Inflammatory macrophage (primary cell): Measurements from ENCODE around the gene RETNLB.

Experiments used
- DNase-seq, 2 donors: peaks; one replicate each; pipeline ENCODE4 v3.0.0-alpha.2; 2020 to 2022
- total RNA-seq, 18 experiments: gene quantifications; one replicate each; lab custom pipeline; 2026; ENCODE audit warnings: mixed read lengths in 6 of 18, inconsistent platforms in 2 of 18; lab: John Stamatoyannopoulos, UW

Gene RETNLB, protein sequence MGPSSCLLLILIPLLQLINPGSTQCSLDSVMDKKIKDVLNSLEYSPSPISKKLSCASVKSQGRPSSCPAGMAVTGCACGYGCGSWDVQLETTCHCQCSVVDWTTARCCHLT
- total RNA-seq: 0 to 0.05 (median 0) reads per million in 18 experiments

DNA sequence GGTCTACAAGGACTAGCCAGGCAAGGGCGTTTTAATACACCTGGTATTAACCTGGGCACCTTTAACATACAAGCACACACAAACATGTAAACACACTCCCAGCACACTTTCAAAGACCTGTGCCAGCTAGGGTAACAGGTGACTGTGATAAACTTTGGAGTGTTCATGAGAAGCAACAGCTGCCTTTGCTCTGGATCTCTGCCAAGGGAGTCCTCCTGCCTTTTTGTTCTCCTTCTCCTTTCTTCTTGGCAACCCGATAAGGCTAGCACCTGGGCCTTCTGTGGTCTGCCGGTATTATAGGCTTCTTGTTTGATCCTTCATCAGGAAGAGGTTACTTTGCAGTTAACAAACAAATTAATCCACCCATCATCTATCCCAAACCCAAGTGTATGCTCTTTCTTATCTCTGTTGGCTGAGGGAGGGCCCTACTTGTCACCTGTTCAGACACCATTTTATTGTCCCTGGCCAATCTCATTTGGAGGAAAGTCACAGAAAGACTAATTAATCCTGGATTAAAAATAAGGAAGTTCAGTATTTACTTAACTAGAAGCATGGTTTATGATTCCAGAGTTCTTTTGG, at the start of gene RETNLB:
TSS of gene RETNLB (minus strand) at position 7 of the 579 bp plus-strand sequence. CDS start 225 bp downstream, outside the sequence.
- DNase-seq: no peak

DNA sequence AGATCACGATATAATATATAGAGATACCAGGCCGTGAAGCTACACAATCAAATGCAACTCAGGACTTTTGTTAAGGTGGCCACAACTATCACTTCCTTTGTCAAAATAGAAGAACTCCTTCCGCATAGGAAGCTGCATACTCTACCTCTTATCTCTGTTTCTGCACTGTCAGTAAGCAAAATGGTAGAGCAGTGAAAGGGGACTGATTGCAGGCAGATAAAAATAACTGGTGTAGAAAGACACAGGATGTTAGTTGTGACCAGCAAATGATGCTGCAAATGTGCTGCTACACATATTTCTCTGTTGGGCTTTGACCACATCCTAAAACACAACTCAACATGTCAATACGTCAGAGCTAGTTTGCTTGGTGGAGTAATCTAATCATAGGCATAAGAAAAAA, 49.1 kb upstream of the RETNLB start:
- DNase-seq: no peak

DNA sequence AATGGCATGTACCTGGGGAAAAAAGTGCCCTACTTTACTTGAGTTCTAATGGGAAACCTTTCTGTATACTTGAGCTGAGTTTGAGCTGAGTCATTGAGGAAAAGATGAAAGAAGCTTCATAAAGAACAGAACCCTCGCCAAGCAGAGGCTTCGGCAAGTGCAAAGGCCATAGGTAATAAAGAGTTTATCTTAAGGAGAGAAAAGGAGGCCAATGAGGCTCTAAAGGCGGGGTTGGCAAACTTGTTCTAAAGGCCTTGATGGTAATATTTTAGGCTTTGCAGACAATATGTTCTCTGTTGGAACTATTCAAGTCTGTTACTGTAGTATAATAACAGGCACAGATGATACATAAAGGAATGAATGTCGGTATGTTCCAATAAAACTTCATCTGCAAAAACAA, 47.8 kb upstream of the RETNLB start:
- no peak for DNase-seq

DNA sequence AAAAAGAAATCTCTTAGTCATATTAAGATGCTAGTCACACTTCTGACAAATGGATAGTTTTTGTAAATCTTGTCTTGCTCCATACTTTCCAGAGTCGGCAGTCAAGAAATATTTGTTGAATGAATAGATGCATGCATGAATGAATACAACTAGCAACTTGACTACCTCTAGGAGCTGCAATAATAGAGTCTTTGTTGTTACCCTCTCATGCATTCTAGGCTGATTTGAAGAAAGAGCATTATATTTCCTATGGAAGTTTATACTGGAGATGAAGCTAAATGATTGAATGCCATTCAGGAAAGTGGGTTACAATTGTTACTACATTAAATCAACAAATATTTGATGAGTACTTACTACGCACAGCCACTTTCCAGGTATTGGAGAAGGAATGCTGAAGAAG, 47.2 kb upstream of the RETNLB start:
- no peak for DNase-seq

DNA sequence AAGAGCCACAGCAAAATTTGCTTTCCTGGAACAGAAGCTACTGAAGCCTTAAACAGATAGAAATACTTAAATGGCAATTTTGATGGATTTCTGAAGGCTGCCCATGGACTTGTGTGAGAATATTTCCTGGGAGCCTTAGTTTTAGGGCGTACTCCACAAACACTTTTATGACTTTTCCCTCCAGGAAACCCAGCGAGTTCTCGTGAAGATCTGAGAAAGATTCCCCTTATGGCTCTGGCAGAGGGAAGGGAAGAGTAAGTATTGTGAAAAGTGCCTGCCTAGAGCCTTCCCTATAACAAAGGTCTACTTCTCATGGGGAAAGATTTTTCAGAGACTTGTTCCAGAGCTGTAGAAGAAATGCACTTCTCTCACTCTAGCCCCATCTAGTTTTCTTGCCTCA, 34.3 kb upstream of the RETNLB start:
- DNase-seq: no peak

DNA sequence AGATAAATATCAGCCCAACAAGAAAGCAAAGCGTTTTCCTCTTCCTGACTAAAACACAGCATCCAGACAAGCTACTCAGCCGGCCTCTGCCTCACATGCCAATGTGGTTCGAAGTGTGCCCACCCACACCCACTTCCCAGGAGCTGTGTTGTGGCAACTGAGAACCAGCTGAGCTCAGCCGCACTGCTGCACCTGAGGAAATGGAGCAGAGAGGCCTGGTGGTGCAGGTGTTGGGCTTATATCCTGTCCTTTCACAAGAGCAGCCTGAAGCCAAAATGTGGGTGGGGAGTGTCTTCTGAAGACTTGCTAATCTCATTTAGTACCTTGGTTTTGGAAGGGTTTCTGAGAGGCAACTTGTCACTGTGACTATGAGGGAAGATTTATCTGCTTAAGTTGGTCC, 23.0 kb upstream of the RETNLB start:
- DNase-seq: no peak

DNA sequence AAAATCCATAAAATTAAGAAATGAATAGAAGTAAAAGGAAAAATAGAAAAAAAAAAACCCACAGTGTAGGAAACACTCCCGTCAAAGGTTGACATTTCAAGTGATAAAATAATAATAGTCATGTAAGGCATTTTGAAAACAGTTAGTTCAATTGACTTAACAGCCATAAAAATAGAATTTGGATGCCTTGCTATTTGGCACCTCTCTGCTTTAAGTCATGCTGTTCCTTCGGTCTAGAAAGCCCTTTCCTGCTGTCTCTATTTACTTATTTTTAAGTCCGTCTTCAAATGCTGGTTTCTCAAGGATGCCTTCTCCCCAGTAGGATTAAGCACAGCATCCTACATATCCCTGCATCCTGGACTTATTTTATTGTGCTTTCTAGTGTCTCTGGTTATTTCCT, 22.3 kb upstream of the RETNLB start:
- no peak for DNase-seq

DNA sequence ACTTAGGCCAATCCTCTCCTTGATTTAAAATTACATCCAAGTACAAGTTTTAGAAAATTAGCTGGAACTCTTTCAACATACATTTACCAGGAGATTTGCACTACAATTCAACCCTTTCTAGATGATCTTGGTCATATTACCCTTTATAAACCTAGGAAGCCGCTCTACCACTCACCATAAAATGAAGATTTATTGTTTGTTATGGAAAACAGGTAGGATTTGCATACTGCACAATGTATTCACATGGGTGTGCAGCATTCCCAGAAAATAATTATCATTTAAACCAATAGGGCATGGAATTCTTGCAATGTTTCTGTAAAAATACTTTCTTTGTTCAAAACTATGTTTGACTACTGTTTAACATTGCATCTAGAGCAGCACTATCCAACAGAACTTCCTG, 18.4 kb upstream of the RETNLB start:
- no peak for DNase-seq

DNA sequence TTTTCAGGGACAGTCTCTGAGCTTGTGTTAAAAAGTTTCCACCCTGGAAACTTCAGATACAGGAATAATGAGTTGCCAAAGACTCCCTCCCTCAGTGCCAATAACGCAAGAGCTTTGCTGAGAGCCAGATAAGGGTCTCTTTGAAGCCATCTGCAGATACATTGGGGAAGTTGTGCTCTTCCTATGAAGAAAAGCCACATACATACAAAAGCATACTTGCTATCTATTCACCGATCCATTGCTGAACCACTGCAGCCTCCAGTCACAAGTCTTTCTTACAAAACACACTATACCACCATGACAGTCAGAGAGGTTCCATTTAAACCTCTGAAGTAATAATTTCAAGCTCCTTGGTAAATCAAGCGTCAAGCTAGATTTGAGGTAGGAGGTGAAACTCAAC, 10.0 kb upstream of the RETNLB start:
- DNase-seq: no peak

DNA sequence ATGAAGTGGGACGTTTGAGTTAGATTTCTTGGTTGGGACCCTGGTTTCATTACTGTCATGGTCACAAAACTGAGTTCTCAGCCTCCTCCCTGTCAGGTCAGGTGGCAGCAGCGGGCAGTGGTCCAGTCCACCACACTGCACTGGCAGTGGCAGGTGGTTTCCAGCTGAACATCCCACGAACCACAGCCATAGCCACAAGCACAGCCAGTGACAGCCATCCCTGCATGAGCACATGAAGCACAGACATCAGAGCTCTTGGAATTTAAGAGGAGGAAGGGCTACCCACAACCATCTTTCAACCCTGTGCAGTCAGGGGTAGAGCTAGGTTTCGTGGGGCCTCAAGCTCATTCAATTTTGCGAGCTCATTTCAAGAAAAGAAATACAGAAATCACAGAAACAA, 1.5 kb downstream of the RETNLB start:
- no peak for DNase-seq

DNA sequence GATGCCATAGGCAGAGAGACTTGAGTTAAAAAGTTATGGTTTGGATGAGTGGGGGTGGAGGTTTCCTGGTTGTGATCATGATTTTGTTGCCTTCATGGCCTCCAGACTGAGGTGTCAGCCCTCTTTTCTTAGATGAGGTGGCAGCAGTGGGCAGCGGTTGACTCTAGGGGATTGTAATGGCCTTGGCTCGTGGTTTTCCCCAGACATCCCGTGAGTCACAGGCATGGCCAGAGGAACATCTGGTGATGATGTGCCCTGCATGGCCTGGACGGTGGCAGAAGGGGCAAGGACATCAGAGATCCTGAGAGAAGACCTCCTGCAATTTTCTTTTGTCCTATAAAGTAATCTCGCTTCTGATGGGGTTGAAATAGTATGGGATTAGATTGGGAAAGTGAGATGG, 12.4 kb downstream of the RETNLB start:
- no peak for DNase-seq

DNA sequence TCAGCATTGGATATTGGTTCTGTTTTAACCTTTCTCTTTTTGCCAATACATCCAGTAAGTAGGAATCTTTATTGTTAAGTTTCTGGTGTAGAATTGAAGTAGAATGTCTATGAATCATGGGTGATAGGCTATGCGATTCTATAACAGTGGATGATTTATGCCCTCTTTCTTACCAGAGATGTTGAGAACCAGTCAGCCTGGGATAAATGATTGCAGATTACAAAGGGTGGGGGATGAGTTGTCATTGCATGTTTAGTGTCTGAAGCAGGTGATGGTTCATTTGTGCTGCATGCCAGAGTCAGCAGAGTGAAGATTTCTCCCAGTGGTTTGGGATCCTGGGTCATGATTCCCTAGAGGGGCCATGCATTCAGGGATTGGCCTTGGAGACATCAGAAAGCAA, 14.3 kb downstream of the RETNLB start:
- no peak for DNase-seq

DNA sequence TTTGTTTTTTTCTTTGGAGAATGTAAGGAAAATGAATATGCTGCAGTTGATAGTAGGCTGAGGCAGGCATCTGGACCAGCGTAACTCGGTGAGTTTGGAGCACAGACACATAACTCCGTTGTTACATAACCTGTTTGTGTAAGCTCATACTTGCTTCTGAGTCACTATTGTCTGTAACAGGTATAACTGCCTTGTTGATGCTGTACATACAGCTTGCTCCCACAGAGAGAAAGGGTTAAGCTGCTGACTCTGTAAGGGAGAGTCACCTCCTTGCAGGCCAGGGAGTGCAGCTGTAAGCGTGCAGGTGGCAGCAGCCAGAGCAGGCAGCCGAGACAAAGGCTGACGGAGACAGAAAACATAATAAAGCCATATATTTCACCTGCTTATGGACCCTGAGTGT, 20.4 kb downstream of the RETNLB start:
- no peak for DNase-seq

DNA sequence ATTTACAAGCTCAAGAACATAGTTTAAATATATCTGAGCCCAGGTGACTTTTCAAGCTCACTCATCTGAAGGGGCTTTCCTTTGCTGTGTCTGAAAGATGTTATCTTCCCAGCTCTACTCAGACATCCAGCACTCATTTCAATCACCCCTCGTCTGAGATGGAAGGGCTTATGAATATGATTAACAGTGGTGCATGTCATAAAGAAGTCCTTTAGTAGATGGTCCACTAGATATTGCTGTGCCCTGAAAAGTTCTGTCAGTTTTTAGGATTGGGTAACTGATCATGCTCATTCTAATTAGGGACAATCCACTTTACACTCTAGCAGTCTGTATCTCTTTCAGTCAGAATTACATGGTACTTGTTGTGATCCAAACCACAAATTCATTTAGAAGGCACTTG, 28.3 kb downstream of the RETNLB start:
- no peak for DNase-seq

DNA sequence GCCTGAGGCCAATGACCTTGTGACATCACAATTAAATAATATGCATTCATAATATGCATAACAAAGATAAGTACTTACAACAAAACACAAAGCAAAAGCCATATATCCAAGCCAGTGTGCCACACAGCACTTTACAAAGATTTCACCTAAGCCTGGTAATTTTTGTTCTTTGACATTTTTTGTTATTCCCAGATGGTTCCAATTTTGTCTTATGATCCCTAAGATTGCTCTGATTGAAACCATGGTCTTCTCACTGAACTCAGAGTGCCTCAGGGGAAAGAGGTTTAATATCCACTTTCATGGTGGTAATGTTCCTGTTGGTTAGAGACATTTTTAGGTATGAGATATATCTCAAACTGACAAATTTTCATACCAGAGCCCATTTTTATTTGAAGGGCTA, 29.1 kb downstream of the RETNLB start:
- DNase-seq: no peak

DNA sequence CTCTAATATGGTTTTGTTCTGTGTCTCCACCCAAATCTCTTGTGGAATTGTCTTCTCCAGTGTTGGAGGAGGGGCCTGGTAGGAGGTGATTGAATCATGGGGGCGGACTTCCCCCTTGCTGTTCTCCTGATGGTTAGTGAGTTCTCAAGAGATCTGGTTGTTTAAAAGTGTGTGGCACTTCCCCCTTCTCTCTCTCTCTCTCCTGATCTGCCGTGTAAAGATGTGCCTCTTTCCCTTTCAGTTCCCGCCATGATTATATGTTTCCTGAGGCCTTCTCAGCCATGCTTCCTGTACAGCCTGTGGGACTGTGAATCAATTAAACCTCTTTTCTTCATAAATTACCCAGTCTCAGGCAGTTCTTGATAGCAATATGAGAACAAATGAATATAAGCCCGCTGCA, 33.1 kb downstream of the RETNLB start:
- DNase-seq: no peak

DNA sequence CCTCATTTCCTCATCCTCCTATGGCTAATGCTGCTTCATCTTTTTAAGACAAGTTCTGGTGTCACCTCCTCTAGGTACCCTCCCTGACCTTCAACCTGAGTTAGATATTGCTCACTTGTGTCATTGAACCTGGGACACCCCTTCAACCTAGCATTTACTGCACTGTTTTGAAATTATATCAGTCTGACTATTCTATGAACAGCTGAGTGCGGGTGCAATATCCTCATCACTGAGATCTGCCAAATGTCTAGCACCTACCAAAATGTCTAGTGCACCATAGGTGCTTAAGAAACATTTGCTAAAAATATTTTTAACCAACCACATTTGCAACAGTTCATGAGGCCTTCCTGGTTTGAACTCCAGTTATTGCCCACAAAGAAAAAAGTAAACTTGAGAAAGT, 34.5 kb downstream of the RETNLB start:
- no peak for DNase-seq

DNA sequence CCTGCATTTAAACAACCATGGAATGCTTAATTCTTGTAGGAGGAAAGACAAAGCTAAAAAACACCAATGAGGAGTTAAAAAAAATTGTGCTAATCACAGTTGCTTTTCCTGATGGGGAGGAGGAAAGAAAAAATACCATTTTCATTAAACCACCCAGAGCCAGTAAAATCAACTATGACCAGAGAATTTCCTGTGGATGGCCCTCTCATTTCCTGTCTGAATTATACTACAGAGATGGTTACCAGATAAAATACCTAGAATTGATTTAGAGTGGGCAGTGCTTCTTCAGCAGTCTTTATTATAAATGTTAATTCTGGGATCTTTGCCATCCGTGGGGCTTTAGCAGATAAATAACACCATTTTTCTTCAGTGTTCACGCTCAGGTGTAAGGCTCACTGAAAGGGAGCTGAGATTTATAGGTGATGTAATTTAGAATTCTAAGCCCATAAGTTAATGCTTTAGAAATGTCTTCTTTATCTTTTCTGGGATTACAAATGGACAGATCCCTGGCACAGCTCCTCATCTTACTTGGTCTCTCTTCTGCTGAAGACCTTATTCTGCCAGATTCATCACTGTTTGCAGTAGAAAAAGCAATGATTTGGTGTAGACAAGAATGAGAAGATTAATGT, 37.9 kb downstream of the RETNLB start:
- no peak for DNase-seq

DNA sequence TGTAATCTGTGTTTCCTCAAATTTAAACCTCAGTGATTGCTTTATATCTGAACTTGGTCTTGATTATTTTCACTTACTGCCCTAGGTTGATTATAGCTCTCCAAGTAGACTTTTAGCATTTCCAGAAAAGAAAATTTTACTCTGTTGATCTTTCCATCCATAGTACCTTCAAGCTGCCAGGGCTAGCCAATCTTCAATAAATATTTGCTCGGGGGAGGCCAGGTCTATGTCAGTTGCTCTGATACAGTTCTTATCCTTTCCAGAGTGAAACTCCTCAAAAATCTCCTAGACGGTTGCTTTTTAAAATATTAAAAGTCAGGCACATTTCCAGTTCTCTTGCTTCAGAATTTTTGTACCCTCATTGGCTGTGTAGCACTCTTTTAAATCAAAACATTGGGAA, 38.8 kb downstream of the RETNLB start:
- DNase-seq: no peak

DNA sequence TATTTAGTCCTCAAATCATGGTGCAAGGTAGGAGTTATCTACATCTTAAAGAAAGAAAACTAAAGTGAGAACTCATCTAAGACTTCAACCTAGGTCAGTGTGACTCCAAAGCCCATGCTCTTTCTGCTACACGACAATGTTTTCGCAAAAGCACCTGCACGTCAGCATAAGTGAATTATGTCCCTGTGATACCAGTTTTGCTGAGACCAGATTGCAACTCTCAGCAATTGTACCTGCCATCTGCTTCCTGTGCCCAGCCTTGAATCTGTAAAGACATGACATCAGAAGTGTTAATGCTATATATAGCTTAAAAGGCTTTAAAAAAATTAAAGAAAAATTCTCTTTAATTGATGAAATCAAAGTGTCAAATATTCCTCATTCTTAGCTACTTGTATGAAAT, 43.4 kb downstream of the RETNLB start:
- DNase-seq: no peak

DNA sequence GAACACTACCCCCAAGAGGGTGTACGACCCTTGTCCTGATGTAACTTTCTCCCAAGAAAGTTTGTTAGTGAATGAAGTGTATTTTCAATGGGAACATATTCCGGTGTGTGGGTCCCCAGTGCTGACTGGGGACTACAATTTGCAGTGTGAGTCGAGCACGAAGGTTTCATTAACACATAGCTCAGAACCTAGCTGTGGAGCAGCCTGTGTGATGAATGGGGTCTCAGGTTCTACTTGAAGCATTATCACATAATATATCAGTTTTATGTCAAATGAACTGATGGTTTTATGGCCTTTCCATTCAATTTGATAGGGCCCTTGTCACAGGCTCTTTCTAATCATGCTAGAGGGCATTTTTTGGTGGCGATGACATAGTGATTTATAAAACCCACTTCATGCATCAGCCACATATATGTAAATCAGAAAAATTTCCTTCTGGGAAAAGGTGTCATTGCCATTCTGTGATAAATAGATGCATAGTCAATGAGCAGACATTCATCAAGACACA, 44.1 kb downstream of the RETNLB start:
- DNase-seq: no peak
